ENCODE results near the gene CCDC74B. TPM values are rescaled to one million over a fixed set of nuclear protein-coding genes. Genes with fewer than 3 reads are reported as not detected.
A peak's percentile ranks its signal among the peaks of the same experiment; 100 is the strongest.
"Not testable (repeated sequence)": the region's sequence is repeated elsewhere in the genome, so short reads cannot be mapped to it uniquely, and the experiment has no call there.

Gene CCDC74B
- total RNA-seq, 2 donors from 2014 or later, result 1.1 to 2.5 TPM

DNA sequence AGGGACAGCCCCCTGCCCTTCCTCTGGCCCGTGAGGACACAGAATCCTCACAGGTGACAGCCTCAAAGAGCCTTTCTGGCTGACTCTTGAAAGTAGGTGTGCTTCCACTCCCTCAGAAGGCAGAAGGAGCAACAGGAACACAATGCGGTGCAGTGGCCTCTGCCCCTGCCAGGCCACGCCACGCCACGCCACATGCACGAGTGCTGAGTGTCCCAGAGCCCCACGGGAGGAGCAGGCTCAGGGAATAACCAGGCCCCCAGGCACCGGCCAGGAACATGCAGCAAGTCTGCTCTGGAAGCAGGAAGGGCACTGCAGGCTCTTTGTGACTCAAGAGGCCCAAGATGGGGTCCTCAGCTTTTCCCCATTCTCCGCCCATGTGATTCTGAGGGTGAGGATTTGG lies 18.1 kb upstream of the CCDC74B start:
- DNase-seq (ENCODE audit: low spot score), result no peak
- no peaks in the 10 kb centered on the region for H3K27me3 ChIP-seq
- no peaks in the 10 kb centered on the region for H3K9me3 ChIP-seq
- peaks cover 38% of the 10 kb centered on the region for H3K36me3 ChIP-seq
- H3K27ac ChIP-seq, result no peak overlapping the region
- H3K4me1 ChIP-seq, result peaks cover 0 to 4% of the 10 kb centered on the region in 2 donors
- no peak overlapping the region for H3K4me3 ChIP-seq
- TF ChIP-seq, protein P1, sequence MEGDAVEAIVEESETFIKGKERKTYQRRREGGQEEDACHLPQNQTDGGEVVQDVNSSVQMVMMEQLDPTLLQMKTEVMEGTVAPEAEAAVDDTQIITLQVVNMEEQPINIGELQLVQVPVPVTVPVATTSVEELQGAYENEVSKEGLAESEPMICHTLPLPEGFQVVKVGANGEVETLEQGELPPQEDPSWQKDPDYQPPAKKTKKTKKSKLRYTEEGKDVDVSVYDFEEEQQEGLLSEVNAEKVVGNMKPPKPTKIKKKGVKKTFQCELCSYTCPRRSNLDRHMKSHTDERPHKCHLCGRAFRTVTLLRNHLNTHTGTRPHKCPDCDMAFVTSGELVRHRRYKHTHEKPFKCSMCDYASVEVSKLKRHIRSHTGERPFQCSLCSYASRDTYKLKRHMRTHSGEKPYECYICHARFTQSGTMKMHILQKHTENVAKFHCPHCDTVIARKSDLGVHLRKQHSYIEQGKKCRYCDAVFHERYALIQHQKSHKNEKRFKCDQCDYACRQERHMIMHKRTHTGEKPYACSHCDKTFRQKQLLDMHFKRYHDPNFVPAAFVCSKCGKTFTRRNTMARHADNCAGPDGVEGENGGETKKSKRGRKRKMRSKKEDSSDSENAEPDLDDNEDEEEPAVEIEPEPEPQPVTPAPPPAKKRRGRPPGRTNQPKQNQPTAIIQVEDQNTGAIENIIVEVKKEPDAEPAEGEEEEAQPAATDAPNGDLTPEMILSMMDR (IDR thresholded peaks at IDR 0.05), result no peak

DNA sequence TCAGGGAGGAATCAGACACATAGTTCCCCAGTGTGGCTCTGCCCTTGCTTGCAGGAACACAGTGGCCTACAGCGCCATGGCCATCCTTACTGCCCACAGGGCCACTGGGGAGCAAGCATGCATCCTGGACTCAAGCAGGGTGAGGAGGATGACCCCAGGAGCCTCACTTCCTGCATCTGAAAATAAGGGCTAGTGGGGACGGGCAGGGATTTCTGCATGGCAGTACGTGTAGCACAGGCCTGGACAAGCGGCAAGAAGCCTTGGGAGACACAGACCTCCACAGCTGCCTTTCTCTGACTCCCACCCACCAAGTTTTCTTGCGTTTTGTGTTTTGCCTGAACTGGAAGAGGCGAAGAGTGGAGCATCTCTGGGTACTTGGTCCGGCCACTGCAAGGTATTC lies 17.6 kb upstream of the CCDC74B start:
- not testable (repeated sequence) for DNase-seq (ENCODE audit: low spot score); H3K9me3 ChIP-seq; H3K4me1 ChIP-seq; H3K4me3 ChIP-seq; H3K27me3 ChIP-seq; H3K27ac ChIP-seq
- peaks cover 33% of the 10 kb centered on the region for H3K36me3 ChIP-seq

DNA sequence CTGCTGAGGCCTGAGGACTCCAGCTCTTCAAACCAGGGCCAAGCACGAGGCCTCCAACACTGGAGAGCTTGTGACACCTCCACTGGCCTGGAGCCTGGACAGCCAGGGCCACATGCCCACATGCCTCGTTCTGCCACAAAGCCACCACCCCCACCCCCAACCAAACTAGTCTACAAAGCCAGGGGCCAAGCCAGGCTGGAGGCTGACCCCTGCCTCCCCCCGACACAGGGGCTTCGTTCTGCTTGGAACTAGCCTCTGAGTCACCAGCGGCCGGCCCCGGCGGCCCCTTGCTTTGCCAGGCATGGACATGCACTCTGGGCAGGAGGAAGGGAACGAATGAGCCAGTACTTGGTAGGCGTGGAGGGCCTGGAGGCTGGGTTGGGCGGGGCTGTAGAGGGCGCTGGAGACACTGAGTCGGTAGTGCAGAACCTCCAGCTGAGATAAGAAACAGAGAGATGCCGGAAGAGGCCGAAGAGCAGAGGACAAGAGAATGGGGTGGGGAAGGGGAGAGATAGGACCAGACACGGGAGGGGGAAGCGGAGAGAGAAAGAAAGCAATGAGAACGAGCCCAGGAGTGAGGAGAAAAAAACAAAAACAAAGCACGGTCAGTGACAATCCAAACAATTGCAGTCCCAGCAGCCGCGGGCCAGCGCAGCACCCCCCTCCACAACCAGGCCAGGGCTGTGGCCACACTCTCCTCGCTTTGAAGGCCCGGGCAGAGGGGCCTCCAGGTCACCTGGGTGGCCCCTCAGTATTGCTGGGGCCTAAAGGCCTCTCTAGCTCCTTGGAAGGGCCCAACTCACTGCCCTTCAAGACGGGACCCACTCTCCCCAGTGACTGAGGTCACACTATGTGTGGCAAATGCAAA lies 16.2 kb upstream of the CCDC74B start:
- H3K27me3 ChIP-seq; H3K4me1 ChIP-seq; DNase-seq (ENCODE audit: low spot score); H3K9me3 ChIP-seq; H3K4me3 ChIP-seq: not testable (repeated sequence)
- peak overlapping the region; percentile 26 to 61 for H3K27ac ChIP-seq
- peaks cover 25% of the 10 kb centered on the region for H3K36me3 ChIP-seq

DNA sequence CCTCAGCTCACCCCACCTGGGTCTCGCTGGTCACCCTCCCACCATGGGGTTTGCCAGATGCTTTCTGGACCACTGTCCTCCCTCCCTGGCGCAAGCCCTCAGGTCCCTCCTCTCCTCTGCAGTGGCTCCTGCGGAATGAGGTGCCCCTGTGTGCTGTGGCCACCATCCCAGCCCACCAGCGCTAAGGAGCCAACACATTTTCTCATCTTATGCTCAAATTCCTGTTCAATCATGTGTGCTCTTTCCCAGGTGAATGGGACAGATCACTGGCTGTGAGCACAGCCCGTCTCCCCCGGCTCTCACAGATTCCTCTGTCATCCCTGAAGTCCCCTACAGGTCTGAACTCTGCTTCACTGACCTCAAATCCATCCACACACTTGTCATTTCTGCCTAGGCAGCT lies 15.2 kb upstream of the CCDC74B start:
- Histone ChIP-seq H3K27me3 (no peaks in the 10 kb centered on the region), H3K36me3 (peaks cover 16% of the 10 kb centered on the region), H3K4me3 (no peak overlapping the region), H3K9me3 (no peaks in the 10 kb centered on the region), H3K4me1 (peaks cover 0 to 8% of the 10 kb centered on the region in 2 donors), H3K27ac (peak overlapping the region in 1 of 2 donors; percentile 46)
- DNase-seq (ENCODE audit: low spot score), result no peak
- TF ChIP-seq, protein P1 (IDR thresholded peaks at IDR 0.05), result no peak

DNA sequence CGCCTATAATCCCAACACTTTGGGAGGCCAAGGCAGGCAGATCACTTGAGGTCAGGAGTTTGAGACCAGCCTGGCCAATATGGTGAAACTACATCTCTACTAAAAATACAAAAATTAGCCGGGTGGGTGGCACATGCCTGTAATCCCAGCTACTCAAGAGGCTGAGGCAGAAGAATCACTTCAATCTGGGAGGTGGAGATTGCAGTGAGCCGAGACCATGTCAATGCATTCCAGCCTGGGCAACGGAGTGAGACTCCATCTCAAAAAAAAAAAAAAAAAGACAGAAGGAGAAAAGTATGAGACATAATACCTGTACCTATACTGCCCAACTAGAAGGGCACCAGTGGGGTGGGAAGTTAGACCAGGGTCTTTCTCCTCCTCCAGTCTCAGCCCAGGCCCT lies 14.5 kb upstream of the CCDC74B start:
- H3K27me3 ChIP-seq; H3K9me3 ChIP-seq; H3K27ac ChIP-seq; H3K36me3 ChIP-seq; H3K4me1 ChIP-seq; H3K4me3 ChIP-seq; DNase-seq (ENCODE audit: low spot score): not testable (repeated sequence)

DNA sequence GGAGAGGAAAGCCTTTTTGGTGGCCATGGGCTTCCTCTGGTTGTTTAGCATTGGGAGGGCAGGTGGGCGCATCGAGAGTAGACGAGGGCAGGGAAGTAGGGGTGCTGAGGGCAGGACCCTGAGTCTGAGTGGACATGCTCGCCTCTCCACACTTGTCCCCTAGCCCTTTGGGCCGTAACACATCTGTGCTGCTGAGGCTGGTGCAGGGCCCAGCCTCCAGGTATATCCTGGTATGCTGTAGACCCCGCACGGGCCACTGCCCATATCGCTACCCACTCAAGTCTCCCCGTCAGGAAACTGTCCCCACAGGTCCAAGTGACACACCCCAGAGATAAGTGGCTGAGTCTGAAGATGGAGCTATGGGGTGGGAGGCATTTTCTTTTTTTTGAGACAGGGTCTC lies 13.7 kb upstream of the CCDC74B start:
- peaks cover 0 to 8% of the 10 kb centered on the region in 2 donors for H3K4me1 ChIP-seq
- no peaks in the 10 kb centered on the region for H3K9me3 ChIP-seq
- peaks cover 2% of the 10 kb centered on the region for H3K36me3 ChIP-seq
- H3K4me3 ChIP-seq, result no peak overlapping the region
- DNase-seq (ENCODE audit: low spot score), result no peak
- H3K27me3 ChIP-seq, result no peaks in the 10 kb centered on the region
- TF ChIP-seq, protein P1 (IDR thresholded peaks at IDR 0.05), result no peak
- H3K27ac ChIP-seq, result no peak overlapping the region

DNA sequence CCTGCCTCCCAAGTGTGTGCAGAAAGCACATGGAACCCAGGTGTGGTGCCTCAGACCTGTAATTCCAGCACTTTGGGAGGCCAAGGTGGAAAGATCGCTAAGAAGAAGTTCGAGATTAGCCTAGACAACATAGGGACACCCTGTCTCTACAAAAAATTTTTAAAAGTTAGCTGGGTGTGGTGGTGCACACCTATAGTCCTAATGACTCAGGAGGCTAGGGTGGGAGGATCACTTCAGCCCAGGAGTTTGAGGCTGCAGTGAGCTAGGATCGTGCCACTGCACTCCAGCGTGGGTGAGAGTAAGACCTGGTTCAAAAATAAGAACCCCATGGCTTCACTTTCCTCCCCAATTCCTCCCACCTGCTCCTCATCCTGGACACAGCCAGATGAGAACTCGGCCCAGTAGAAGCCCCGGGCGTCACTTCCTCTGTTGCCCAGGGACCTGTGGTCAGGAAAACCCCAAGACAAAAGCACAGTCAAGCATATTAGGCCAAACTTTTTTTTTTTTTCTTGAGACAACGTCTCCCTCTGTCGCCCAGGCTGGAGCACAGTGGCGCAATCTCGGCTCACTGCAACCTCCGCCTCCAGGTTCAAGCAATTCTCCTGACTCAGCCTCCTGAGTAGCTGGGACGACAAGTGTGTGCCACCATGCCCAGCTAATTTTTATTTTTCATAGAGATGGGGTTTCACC lies 13.1 kb upstream of the CCDC74B start:
- H3K4me3 ChIP-seq; H3K4me1 ChIP-seq; H3K36me3 ChIP-seq; H3K9me3 ChIP-seq; H3K27me3 ChIP-seq; DNase-seq (ENCODE audit: low spot score); H3K27ac ChIP-seq: not testable (repeated sequence)

DNA sequence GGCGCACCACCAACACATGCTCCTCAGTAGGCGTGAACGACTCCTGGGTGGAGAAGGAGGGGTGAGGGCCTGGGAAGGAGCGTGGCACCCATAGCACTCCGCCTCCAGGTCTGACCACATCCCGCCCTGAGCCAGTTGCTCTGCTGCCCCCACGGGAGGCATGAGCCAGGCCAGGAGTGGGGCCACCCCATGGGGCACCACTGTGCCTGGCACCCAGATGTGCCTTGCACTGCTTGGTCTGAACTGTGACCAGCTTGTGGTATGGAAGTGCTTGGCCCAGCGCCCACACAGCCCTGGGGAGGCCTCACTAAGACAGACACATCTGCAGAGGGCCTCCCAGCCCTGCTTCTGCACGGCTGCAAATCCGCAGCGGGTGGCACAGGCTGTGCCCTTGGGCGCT lies 12.4 kb upstream of the CCDC74B start:
- not testable (repeated sequence) for H3K27ac ChIP-seq; H3K27me3 ChIP-seq; H3K4me1 ChIP-seq; H3K9me3 ChIP-seq; H3K4me3 ChIP-seq; H3K36me3 ChIP-seq; DNase-seq (ENCODE audit: low spot score)

All from right atrium auricular region (tissue), 2 donors.